Activated CD4-positive, alpha-beta T cell treated with anti-CD3 and anti-CD28 coated beads for 36 hours (primary cell): ENCODE measurements around the gene PLCH2. TPM values are rescaled to one million over a fixed set of nuclear protein-coding genes. Genes with fewer than 3 reads are reported as not detected.

Source experiments
- ATAC-seq: fragments of 200-7000 bp; cut with Tn5 transposase; one replicate; pipeline ENCODE4 v1.10.0; 2021; ENCODE audit warnings: mild to moderate bottlenecking, moderate library complexity
- CTCF ChIA-PET: fragments of 350-600 bp; sonication (Branson Sonifier 250); formaldehyde crosslinking; loops from one replicate; lab custom pipeline; 2021; ENCODE audit warnings: antibody characterized with exemption; lab: Charles Lee
- POLR2A ChIA-PET: fragments of 350-600 bp; sonication (Branson Sonifier 250); formaldehyde crosslinking; loops from one replicate; lab custom pipeline; 2021; ENCODE audit warnings: antibody characterized with exemption, inconsistent platforms; lab: Charles Lee
- DNase-seq: peaks from one replicate; pipeline ENCODE4 v3.0.0-alpha.2; 2020
- H3K27ac Mint-ChIP-seq: one replicate; pipeline ENCODE4 v1.8.0; 2021; ENCODE audit warnings: mixed read lengths
- H3K27me3 Mint-ChIP-seq: one replicate; pipeline ENCODE4 v1.8.0; 2021; ENCODE audit warnings: mixed read lengths
- H3K36me3 Mint-ChIP-seq: one replicate; pipeline ENCODE4 v1.8.0; 2021; ENCODE audit warnings: low read depth, mixed read lengths
- H3K4me1 Mint-ChIP-seq: one replicate; pipeline ENCODE4 v1.8.0; 2021; ENCODE audit warnings: mixed read lengths
- H3K4me3 Mint-ChIP-seq: one replicate; pipeline ENCODE4 v1.8.0; 2021; ENCODE audit warnings: mild to moderate bottlenecking, moderate library complexity, mixed read lengths
- H3K9me3 Mint-ChIP-seq: one replicate; pipeline ENCODE4 v1.8.0; 2021; ENCODE audit warnings: low read depth, mixed read lengths
- intact Hi-C, 2 experiments: fragments of 100-400 bp; cut with DNase I in 1 of 2; cut with micrococcal nuclease in 1 of 2; formaldehyde crosslinking; loops; one replicate each; pipeline versions ENCODE4 v1.14.2 to v1.15.1; 2022 to 2024; cut with DNase I, micrococcal nuclease
- total RNA-seq, 2 experiments: library from RNA; stranded (reverse); gene quantifications; one replicate each; pipeline ENCODE4 v1.2.3, GENCODE V29; 2021

The PLCH2 gene
- total RNA-seq, 2 experiments from 2014 or later = 5.1 to 6.3 TPM

GRCh38 chr1:2495026-2495425 is 18.9 kb downstream of the PLCH2 start:
- ChIA-PET CTCF (no interaction called here), POLR2A (no interaction called here)
- no peak for DNase-seq
- Mint-ChIP-seq H3K4me3 (no peak overlapping the region), H3K27ac (no peak overlapping the region), H3K36me3 (no peaks in the 10 kb centered on the region), H3K4me1 (peaks cover 20% of the 10 kb centered on the region), H3K27me3 (no peaks in the 10 kb centered on the region), H3K9me3 (no peaks in the 10 kb centered on the region)
- ATAC-seq = no peak
- intact Hi-C loops = no loop called here

GRCh38 chr1:2495546-2495945 is 19.5 kb downstream of the PLCH2 start:
- Mint-ChIP-seq H3K4me1 (peaks cover 25% of the 10 kb centered on the region), H3K27ac (no peak overlapping the region), H3K27me3 (no peaks in the 10 kb centered on the region), H3K36me3 (no peaks in the 10 kb centered on the region), H3K4me3 (no peak overlapping the region), H3K9me3 (no peaks in the 10 kb centered on the region)
- DNase-seq = no peak
- ChIA-PET CTCF (no interaction called here), POLR2A (no interaction called here)
- intact Hi-C loops = no loop called here
- no peak for ATAC-seq

GRCh38 chr1:2496087-2496622 is 20.1 kb downstream of the PLCH2 start:
- ATAC-seq (no peak), DNase-seq (no peak)
- H3K36me3 Mint-ChIP-seq = no peaks in the 10 kb centered on the region
- H3K27me3 Mint-ChIP-seq = no peaks in the 10 kb centered on the region
- no peak overlapping the region for H3K27ac Mint-ChIP-seq
- H3K4me3 Mint-ChIP-seq = no peak overlapping the region
- no peaks in the 10 kb centered on the region for H3K9me3 Mint-ChIP-seq
- ChIA-PET CTCF (no interaction called here), POLR2A (no interaction called here)
- intact Hi-C loops = no loop called here
- H3K4me1 Mint-ChIP-seq = peaks cover 25% of the 10 kb centered on the region

GRCh38 chr1:2496746-2497145 is 20.7 kb downstream of the PLCH2 start:
- intact Hi-C loops = no loop called here
- Mint-ChIP-seq H3K9me3 (no peaks in the 10 kb centered on the region), H3K27me3 (no peaks in the 10 kb centered on the region), H3K36me3 (no peaks in the 10 kb centered on the region), H3K4me1 (peaks cover 25% of the 10 kb centered on the region), H3K4me3 (no peak overlapping the region), H3K27ac (no peak overlapping the region)
- no peak for DNase-seq
- POLR2A ChIA-PET = no interaction called here
- no peak for ATAC-seq
- CTCF ChIA-PET = no interaction called here

GRCh38 chr1:2497891-2498290 is 21.8 kb downstream of the PLCH2 start:
- peaks cover 25% of the 10 kb centered on the region for H3K4me1 Mint-ChIP-seq
- H3K27me3 Mint-ChIP-seq = no peaks in the 10 kb centered on the region
- intact Hi-C loops = no loop called here
- no peak overlapping the region for H3K27ac Mint-ChIP-seq
- no peak for ATAC-seq
- DNase-seq = no peak
- H3K36me3 Mint-ChIP-seq = no peaks in the 10 kb centered on the region
- ChIA-PET POLR2A (no interaction called here), CTCF (no interaction called here)
- no peaks in the 10 kb centered on the region for H3K9me3 Mint-ChIP-seq
- H3K4me3 Mint-ChIP-seq = no peak overlapping the region

GRCh38 chr1:2498648-2499047 is 22.6 kb downstream of the PLCH2 start:
- no peak for DNase-seq
- H3K9me3 Mint-ChIP-seq = no peaks in the 10 kb centered on the region
- no peak overlapping the region for H3K4me3 Mint-ChIP-seq
- ChIA-PET CTCF (no interaction called here), POLR2A (no interaction called here)
- ATAC-seq = no peak
- H3K27me3 Mint-ChIP-seq = no peaks in the 10 kb centered on the region
- intact Hi-C loops = no loop called here
- peaks cover 19% of the 10 kb centered on the region for H3K4me1 Mint-ChIP-seq
- H3K27ac Mint-ChIP-seq = no peak overlapping the region
- H3K36me3 Mint-ChIP-seq = no peaks in the 10 kb centered on the region

GRCh38 chr1:2499260-2499659 is 23.2 kb downstream of the PLCH2 start:
- H3K27me3 Mint-ChIP-seq = no peaks in the 10 kb centered on the region
- POLR2A ChIA-PET = no interaction called here

GRCh38 chr1:2499986-2500596 is 24.0 kb downstream of the PLCH2 start:
- ChIA-PET POLR2A (no interaction called here), CTCF (no interaction called here)
- Mint-ChIP-seq H3K36me3 (no peaks in the 10 kb centered on the region), H3K4me1 (peaks cover 12% of the 10 kb centered on the region), H3K27ac (peak overlapping the region; percentile 37), H3K27me3 (no peaks in the 10 kb centered on the region), H3K4me3 (no peak overlapping the region), H3K9me3 (no peaks in the 10 kb centered on the region)
- intact Hi-C loops = no loop called here
- DNase-seq (peak; percentile 35), ATAC-seq (peak; percentile 47)

More at GRCh38 chr1:2499260-2499659, 23.2 kb downstream of the PLCH2 start:
- Mint-ChIP-seq H3K9me3 (no peaks in the 10 kb centered on the region), H3K36me3 (no peaks in the 10 kb centered on the region), H3K4me1 (peaks cover 13% of the 10 kb centered on the region), H3K4me3 (no peak overlapping the region), H3K27ac (no peak overlapping the region)
- no peak for DNase-seq
- CTCF ChIA-PET = no interaction called here
- intact Hi-C loops = no loop called here
- no peak for ATAC-seq

GRCh38 chr1:2501041-2501819 is 25.1 kb downstream of the PLCH2 start:
- ChIA-PET POLR2A (no interaction called here), CTCF (no interaction called here)
- no peak for ATAC-seq
- H3K9me3 Mint-ChIP-seq = no peaks in the 10 kb centered on the region
- no peaks in the 10 kb centered on the region for H3K27me3 Mint-ChIP-seq
- no peak overlapping the region for H3K4me3 Mint-ChIP-seq
- H3K36me3 Mint-ChIP-seq = no peaks in the 10 kb centered on the region
- peaks cover 12% of the 10 kb centered on the region for H3K4me1 Mint-ChIP-seq
- no peak for DNase-seq
- intact Hi-C loops = no loop called here
- no peak overlapping the region for H3K27ac Mint-ChIP-seq

- Mint-ChIP-seq H3K27ac (no peak overlapping the region), H3K27me3 (no peaks in the 10 kb centered on the region), H3K4me3 (no peak overlapping the region), H3K36me3 (no peaks in the 10 kb centered on the region), H3K9me3 (no peaks in the 10 kb centered on the region), H3K4me1 (peaks cover 12% of the 10 kb centered on the region)
- no peak for DNase-seq
- intact Hi-C loops = no loop called here
- ATAC-seq = no peak
- ChIA-PET POLR2A (no interaction called here), CTCF (no interaction called here)
Measured at GRCh38 chr1:2501820-2502119, 25.7 kb downstream of the PLCH2 start.

GRCh38 chr1:2502210-2502609 is 26.1 kb downstream of the PLCH2 start:
- no peak for DNase-seq
- Mint-ChIP-seq H3K36me3 (no peaks in the 10 kb centered on the region), H3K4me1 (peaks cover 12% of the 10 kb centered on the region), H3K4me3 (no peak overlapping the region), H3K27ac (no peak overlapping the region), H3K9me3 (no peaks in the 10 kb centered on the region), H3K27me3 (no peaks in the 10 kb centered on the region)
- ATAC-seq = no peak
- CTCF ChIA-PET = no interaction called here
- intact Hi-C loops = no loop called here
- POLR2A ChIA-PET = no interaction called here
